ENCODE results near the gene TM7SF2. TPM values are rescaled to one million over a fixed set of nuclear protein-coding genes. Genes with fewer than 3 reads are reported as not detected.
A peak's percentile ranks its signal among the peaks of the same experiment; 100 is the strongest.

The TM7SF2 gene
- total and polyA plus RNA-seq, 2 experiments from 2014 or later = 0.65 to 2.5 TPM

DNA sequence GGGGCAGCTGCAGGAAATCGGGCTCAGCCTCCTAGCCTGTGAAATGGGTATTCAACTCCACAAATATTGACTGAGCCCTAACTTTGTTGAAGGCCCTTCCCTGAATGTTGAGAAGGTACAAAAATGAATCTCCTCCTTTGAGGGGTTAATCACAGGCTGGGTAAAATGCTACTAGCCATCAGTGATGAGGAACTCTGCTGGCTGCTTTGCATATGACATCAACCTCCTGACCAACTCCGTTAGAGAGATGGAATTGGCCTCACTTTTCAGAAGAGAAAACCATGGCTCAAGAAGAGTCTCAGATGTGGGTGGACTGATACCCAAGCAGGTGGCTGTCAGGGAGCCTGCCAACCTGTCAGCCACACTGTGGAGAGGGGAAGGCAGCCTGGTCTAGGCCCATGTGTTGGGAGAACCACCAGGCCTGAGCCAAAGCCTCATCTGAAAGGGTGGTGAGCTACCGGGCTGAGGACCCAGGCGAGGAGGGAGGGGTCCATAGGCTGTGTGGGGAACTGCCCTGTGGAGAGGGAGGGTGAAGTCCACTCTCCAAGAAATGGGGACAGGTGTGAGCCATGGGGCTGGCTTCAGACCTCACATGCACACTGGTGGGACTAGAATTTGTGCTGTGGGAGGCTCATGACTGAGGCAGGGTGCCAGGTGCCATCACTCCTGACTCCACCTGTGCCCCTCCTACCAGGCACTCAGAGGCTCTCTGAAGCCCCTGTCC, 39.6 kb upstream of the TM7SF2 start:
- no peak overlapping the region for H3K27ac ChIP-seq
- WGBS, 2 experiments (ENCODE audit: low coverage in 1 of 2, low lambda C conversion rate in 2 of 2, missing lambda C conversion rate in 2 of 2) = 58 to 67% methylated on average over 4 of the region's 4 CpGs
- no peaks in the 10 kb centered on the region for H3K79me2 ChIP-seq (ENCODE audit: insufficient read depth)
- in situ Hi-C loops (cut with MboI) = no loop called here
- H3K4me3 ChIP-seq = no peak overlapping the region
- no peaks in the 10 kb centered on the region for H3K9me3 ChIP-seq (ENCODE audit: low read depth)
- no peaks in the 10 kb centered on the region for H3F3A ChIP-seq (ENCODE audit: insufficient read depth)
- no peaks in the 10 kb centered on the region for H3K36me3 ChIP-seq (ENCODE audit: low read depth)
- H4K20me1 ChIP-seq (ENCODE audit: insufficient read depth) = no peaks in the 10 kb centered on the region
- no peak overlapping the region for H3K9ac ChIP-seq
- H3K27me3 ChIP-seq (replicated peaks; ENCODE audit: insufficient read depth) = no peaks in the 10 kb centered on the region
- TF ChIP-seq EZH2 (IDR thresholded peaks at IDR 0.05; ENCODE audit: insufficient read depth, poor library complexity, severe bottlenecking) = no peak
- TF ChIP-seq EZH2phosphoT487 (IDR thresholded peaks at IDR 0.05; ENCODE audit: insufficient read depth, low read depth) = no peak
- H3K9me2 ChIP-seq (ENCODE audit: insufficient read depth) = no peaks in the 10 kb centered on the region
- no peak overlapping the region for H3K4me2 ChIP-seq (ENCODE audit: unreplicated experiment)
- H2AFZ ChIP-seq = no peak overlapping the region
- no peak for DNase-seq
- no peaks in the 10 kb centered on the region for H3K4me1 ChIP-seq (ENCODE audit: insufficient read depth)

DNA sequence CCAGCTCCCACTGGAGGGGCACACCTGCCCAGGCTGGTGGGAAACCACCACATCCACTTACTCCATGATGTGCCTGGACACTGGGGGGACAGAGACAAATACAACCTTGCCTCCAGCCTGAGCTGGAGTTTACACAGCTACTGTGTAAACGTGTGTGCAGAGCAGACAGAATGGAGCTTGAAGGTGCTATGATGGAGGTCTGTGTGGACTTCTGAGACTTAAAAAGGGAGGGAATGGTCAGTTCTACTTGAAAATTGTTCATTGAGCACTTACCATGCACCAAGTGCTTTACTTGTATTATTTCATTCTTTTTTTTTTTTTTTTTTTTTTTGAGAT, 39.1 kb upstream of the TM7SF2 start:
- no peak for DNase-seq
- Histone ChIP-seq H3K27me3 (replicated peaks; ENCODE audit: insufficient read depth) (no peaks in the 10 kb centered on the region), H3K9me3 (ENCODE audit: low read depth) (no peaks in the 10 kb centered on the region), H3K36me3 (ENCODE audit: low read depth) (no peaks in the 10 kb centered on the region), H3K27ac (no peak overlapping the region), H3K4me2 (ENCODE audit: unreplicated experiment) (no peak overlapping the region), H4K20me1 (ENCODE audit: insufficient read depth) (no peaks in the 10 kb centered on the region), H3K4me3 (no peak overlapping the region), H3K79me2 (ENCODE audit: insufficient read depth) (peaks cover under 1% of the 10 kb centered on the region; the same call in 1 of the 2 replicates), H3K9ac (no peak overlapping the region), H3K4me1 (ENCODE audit: insufficient read depth) (no peaks in the 10 kb centered on the region), H3F3A (ENCODE audit: insufficient read depth) (no peaks in the 10 kb centered on the region), H2AFZ (no peak overlapping the region), H3K9me2 (ENCODE audit: insufficient read depth) (no peaks in the 10 kb centered on the region)
- WGBS, 2 experiments (ENCODE audit: low coverage in 1 of 2, low lambda C conversion rate in 2 of 2, missing lambda C conversion rate in 2 of 2) = 65 to 67% methylated on average over 1 of the region's 1 CpG
- in situ Hi-C loops (cut with MboI) = no loop called here
- TF ChIP-seq EZH2 (IDR thresholded peaks at IDR 0.05; ENCODE audit: insufficient read depth, poor library complexity, severe bottlenecking) = no peak
- TF ChIP-seq EZH2phosphoT487 (IDR thresholded peaks at IDR 0.05; ENCODE audit: insufficient read depth, low read depth) = no peak

DNA sequence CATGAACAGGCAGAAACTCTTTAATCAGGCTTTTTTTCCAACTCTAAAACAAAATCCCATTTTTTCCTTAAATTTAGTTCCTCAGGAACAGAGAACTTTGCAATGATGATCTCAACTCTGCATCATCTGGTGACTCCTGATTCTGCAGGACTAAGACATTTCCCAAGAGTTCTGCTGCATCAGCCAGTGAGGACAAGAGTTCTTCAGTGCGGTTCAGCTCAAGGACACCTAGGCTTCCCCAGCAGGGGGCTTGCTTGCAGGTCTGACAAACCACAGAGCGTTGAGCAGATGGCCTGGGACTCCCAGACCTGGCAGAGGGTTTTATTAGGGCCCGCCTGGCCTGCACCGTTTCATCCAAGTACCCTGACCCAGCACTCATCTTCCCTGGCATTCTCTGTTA, 34.2 kb upstream of the TM7SF2 start:
- Histone ChIP-seq H3K4me3 (no peak overlapping the region), H3F3A (ENCODE audit: insufficient read depth) (no peaks in the 10 kb centered on the region), H2AFZ (no peak overlapping the region), H3K4me2 (ENCODE audit: unreplicated experiment) (no peak overlapping the region), H3K9me2 (ENCODE audit: insufficient read depth) (no peaks in the 10 kb centered on the region), H3K9me3 (ENCODE audit: low read depth) (no peaks in the 10 kb centered on the region), H3K27me3 (replicated peaks; ENCODE audit: insufficient read depth) (no peaks in the 10 kb centered on the region), H3K79me2 (ENCODE audit: insufficient read depth) (peaks cover 41% of the 10 kb centered on the region), H4K20me1 (ENCODE audit: insufficient read depth) (no peaks in the 10 kb centered on the region), H3K36me3 (ENCODE audit: low read depth) (no peaks in the 10 kb centered on the region), H3K9ac (no peak overlapping the region), H3K4me1 (ENCODE audit: insufficient read depth) (no peaks in the 10 kb centered on the region), H3K27ac (no peak overlapping the region)
- no peak for TF ChIP-seq EZH2phosphoT487 (IDR thresholded peaks at IDR 0.05; ENCODE audit: insufficient read depth, low read depth)
- TF ChIP-seq EZH2 (IDR thresholded peaks at IDR 0.05; ENCODE audit: insufficient read depth, poor library complexity, severe bottlenecking) = no peak
- peak; percentile 38 for DNase-seq
- WGBS, 2 experiments (ENCODE audit: low coverage in 1 of 2, low lambda C conversion rate in 2 of 2, missing lambda C conversion rate in 2 of 2) = 73 to 74% methylated on average over 4 of the region's 4 CpGs
- in situ Hi-C loops (cut with MboI) = no loop called here

- 69 to 80% methylated on average over 3 of the region's 3 CpGs for WGBS, 2 experiments (ENCODE audit: low coverage in 1 of 2, low lambda C conversion rate in 2 of 2, missing lambda C conversion rate in 2 of 2)
- no peaks in the 10 kb centered on the region for H3K36me3 ChIP-seq (ENCODE audit: low read depth)
- no peak overlapping the region for H3K4me2 ChIP-seq (ENCODE audit: unreplicated experiment)
- no peaks in the 10 kb centered on the region for H3F3A ChIP-seq (ENCODE audit: insufficient read depth)
- in situ Hi-C loops (cut with MboI) = no loop called here
- no peak overlapping the region for H3K27ac ChIP-seq
- no peak overlapping the region for H2AFZ ChIP-seq
- H3K27me3 ChIP-seq (replicated peaks; ENCODE audit: insufficient read depth) = no peaks in the 10 kb centered on the region
- H3K9me2 ChIP-seq (ENCODE audit: insufficient read depth) = no peaks in the 10 kb centered on the region
- no peak for TF ChIP-seq EZH2 (IDR thresholded peaks at IDR 0.05; ENCODE audit: insufficient read depth, poor library complexity, severe bottlenecking)
- no peaks in the 10 kb centered on the region for H4K20me1 ChIP-seq (ENCODE audit: insufficient read depth)
- peak; percentile 46 for DNase-seq
- peaks cover 48% of the 10 kb centered on the region for H3K79me2 ChIP-seq (ENCODE audit: insufficient read depth)
- no peak overlapping the region for H3K4me3 ChIP-seq
- H3K4me1 ChIP-seq (ENCODE audit: insufficient read depth) = no peaks in the 10 kb centered on the region
- no peak overlapping the region for H3K9ac ChIP-seq
- no peaks in the 10 kb centered on the region for H3K9me3 ChIP-seq (ENCODE audit: low read depth)
Measured at GRCh38 chr11:65078151-65078550, 33.5 kb upstream of the TM7SF2 start.
